MCF 10A (cell line): ENCODE data around the gene ITGB5. TPM values are rescaled to one million over a fixed set of nuclear protein-coding genes. Genes with fewer than 3 reads are reported as not detected.

ENCODE experiments used
- BruUV-seq: library from RNA; stranded (reverse); fragments of 400-500 nt; replicated peaks from 2 replicates; lab custom pipeline; 2021; lab: Mats Ljungman, UMichigan
- CTCF ChIA-PET: fragments of 300-600 bp; sonication (Branson Sonifier 250); formaldehyde crosslinking; extraction: SDS; loops from one replicate; lab custom pipeline; 2021; ENCODE audit warnings: antibody characterized with exemption, inconsistent platforms; lab: Yijun Ruan, JAX
- POLR2A ChIA-PET: fragments of 300-600, 350-650 bp; sonication (Branson Sonifier 250); formaldehyde crosslinking; extraction: SDS; loops from one replicate; lab custom pipeline; 2020; ENCODE audit warnings: antibody characterized with exemption, inconsistent platforms; lab: Yijun Ruan, JAX
- DNase-seq: peaks from one replicate; pipeline ENCODE4 v3.0.0-alpha.2; 2018; ENCODE audit not compliant: unreplicated experiment
- H3K27ac Mint-ChIP-seq: one replicate; pipeline ENCODE4 v1.8.0; 2022; ENCODE audit warnings: mild to moderate bottlenecking, low read depth, mixed read lengths; ENCODE audit not compliant: unreplicated experiment
- H3K27me3 Mint-ChIP-seq: one replicate; pipeline ENCODE4 v1.8.0; 2022; ENCODE audit warnings: mixed read lengths; ENCODE audit not compliant: insufficient read depth, unreplicated experiment
- H3K36me3 Mint-ChIP-seq: one replicate; pipeline ENCODE4 v1.8.0; 2022; ENCODE audit warnings: mild to moderate bottlenecking, moderate library complexity, mixed read lengths; ENCODE audit not compliant: insufficient read depth, unreplicated experiment
- H3K4me1 Mint-ChIP-seq: one replicate; pipeline ENCODE4 v1.8.0; 2022; ENCODE audit warnings: mixed read lengths; ENCODE audit not compliant: insufficient read depth, unreplicated experiment
- H3K4me3 Mint-ChIP-seq: one replicate; pipeline ENCODE4 v1.8.0; 2022; ENCODE audit warnings: mild to moderate bottlenecking, moderate library complexity, mixed read lengths; ENCODE audit not compliant: unreplicated experiment
- H3K9me3 Mint-ChIP-seq: one replicate; pipeline ENCODE4 v1.8.0; 2022; ENCODE audit warnings: mixed read lengths; ENCODE audit not compliant: unreplicated experiment
- CTCF ChIP-seq: fragments of 200-600 bp; IDR thresholded peaks from one replicate; pipeline ENCODE4 v1.8.0; 2022; ENCODE audit warnings: antibody characterized with exemption, mild to moderate bottlenecking; ENCODE audit not compliant: unreplicated experiment
- intact Hi-C: fragments of 100-400 bp; cut with micrococcal nuclease; formaldehyde crosslinking; loops from 2 replicates; pipeline ENCODE4 v1.14.1; 2022
- total RNA-seq: library from RNA; stranded (reverse); gene quantifications from 2 replicates; pipeline ENCODE4 v1.2.3, GENCODE V29; 2022

Gene ITGB5
- total RNA-seq, 1 experiment from 2014 or later: 101 TPM

DNA sequence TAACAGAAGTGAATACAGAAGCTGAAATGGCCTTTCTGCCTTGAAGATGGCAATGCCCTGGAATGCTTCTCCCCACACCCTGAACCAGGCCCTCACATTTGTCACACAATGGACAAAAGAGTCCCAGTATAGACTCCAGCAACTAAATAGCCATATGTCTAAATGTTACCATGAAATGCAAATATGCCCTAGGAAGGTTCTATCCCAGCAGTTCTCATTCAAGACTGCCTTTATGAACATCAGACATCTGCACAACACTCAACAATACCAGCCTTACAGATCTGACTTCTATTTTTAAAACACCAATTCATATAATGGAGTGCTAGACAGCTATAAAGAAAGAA, 7.9 kb downstream of the ITGB5 start:
- ChIA-PET POLR2A (interaction anchor here (1.0 to 1.9 kb wide), 6 partner anchors 11 to 52 kb away, joined by 3 to 7 read pairs (median 4); no protein-coding TSS in a partner anchor), CTCF (interaction anchor here (0.7 to 1.3 kb wide), 4 partner anchors 34 to 148 kb away, joined by 3 to 5 read pairs (median 4); no protein-coding TSS in a partner anchor)
- Mint-ChIP-seq H3K4me3 (peak overlapping the region; percentile 32), H3K27me3 (no peaks in the 10 kb centered on the region), H3K36me3 (no peaks in the 10 kb centered on the region), H3K9me3 (no peaks in the 10 kb centered on the region), H3K27ac (peak overlapping the region; percentile 2), H3K4me1 (peaks cover 42% of the 10 kb centered on the region)
- TF ChIP-seq CTCF: no peak
- TSS peak; percentile 42 for BruUV-seq
- intact Hi-C loops: loop anchor here (2.0 to 5.0 kb wide), 2 partner anchors 19 to 42 kb away; no protein-coding TSS in a partner anchor
- no peak for DNase-seq

DNA sequence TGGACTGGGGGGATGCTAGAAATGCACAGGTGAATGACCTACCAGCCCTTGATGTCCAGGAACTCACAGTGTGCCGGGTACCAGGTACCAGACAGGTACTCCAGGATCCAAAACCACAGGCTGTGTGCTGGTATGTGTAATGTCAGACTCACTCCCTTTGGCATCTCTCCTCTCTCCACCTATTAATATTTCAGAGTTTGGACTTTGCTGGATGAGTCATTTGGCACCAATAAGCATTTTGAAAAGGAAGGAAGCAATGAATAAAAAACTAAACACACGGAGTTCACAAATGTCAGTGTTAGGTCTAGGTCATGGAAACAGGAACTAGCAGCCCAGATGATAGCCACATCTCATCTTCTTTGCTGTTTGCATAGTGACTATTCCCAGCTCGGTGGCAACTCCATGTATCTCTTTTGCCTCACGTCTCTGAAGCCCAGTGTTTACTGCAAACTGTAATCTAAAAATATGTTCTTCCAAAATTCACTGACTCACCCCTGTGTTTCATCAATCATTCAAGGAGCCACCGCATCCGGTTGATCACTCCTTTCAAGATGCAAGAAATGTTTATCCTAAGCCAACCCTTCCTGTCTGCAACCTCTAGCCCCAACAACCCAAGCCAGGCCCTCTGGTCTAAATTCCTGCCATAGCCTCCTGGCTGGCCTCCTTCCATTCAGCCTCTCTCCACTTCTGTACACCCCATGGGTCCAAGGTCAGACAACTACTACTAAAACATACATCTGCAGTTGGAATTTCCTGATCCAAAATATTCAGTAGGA, 8.4 kb downstream of the ITGB5 start:
- ChIA-PET CTCF (interaction anchor here (0.6 to 1.5 kb wide), 8 partner anchors 8 to 317 kb away, joined by 3 to 7 read pairs (median 4); partner anchors contain the start of gene ITGB5), POLR2A (interaction anchor here (1.0 to 1.9 kb wide), 6 partner anchors 12 to 52 kb away, joined by 4 to 7 read pairs (median 4); no protein-coding TSS in a partner anchor)
- Mint-ChIP-seq H3K4me1 (peaks cover 36% of the 10 kb centered on the region), H3K9me3 (no peaks in the 10 kb centered on the region), H3K27me3 (no peaks in the 10 kb centered on the region), H3K4me3 (peak overlapping the region; percentile 32), H3K36me3 (no peaks in the 10 kb centered on the region), H3K27ac (peak overlapping the region; percentile 2)
- intact Hi-C loops: loop anchor here (2.0 to 5.0 kb wide), 2 partner anchors 18 to 41 kb away; no protein-coding TSS in a partner anchor
- no TSS peak for BruUV-seq
- DNase-seq: peak; percentile 94
- TF ChIP-seq CTCF: no peak

DNA sequence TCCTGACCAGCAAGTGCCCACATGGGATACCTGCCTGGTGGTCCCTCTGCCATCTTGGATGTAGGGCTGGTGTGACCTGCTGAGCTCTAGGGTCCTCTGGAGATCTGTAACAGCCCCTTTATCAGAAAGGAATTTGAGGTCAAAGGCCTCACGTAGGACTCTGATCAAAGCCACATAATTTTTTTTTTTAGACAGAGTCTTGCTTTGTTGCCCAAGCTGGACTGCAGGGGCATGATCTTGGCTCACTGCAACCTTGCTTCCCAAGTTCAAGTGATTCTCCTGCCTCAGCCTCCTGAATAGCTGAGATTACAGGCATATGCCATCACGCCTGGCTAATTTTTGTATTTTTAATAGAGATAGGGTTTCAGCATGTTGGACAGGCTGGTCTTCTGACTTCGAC, 9.5 kb downstream of the ITGB5 start:
- Mint-ChIP-seq H3K9me3 (no peaks in the 10 kb centered on the region), H3K27me3 (no peaks in the 10 kb centered on the region), H3K27ac (no peak overlapping the region), H3K4me3 (no peak overlapping the region), H3K36me3 (no peaks in the 10 kb centered on the region), H3K4me1 (peaks cover 32% of the 10 kb centered on the region)
- ChIA-PET POLR2A (interaction anchor here (0.7 to 1.9 kb wide), 4 partner anchors 9 to 865 kb away, joined by 3 to 5 read pairs (median 4); partner anchors contain the start of gene ITGB5), CTCF (interaction anchor here (0.6 to 1.5 kb wide), 7 partner anchors 7 to 92 kb away, joined by 3 to 7 read pairs (median 3); partner anchors contain the start of gene ITGB5)
- no peak for DNase-seq
- no peak for TF ChIP-seq CTCF
- intact Hi-C loops: loop anchor here (2.0 to 5.0 kb wide), 2 partner anchors 17 to 40 kb away; no protein-coding TSS in a partner anchor
- BruUV-seq: no TSS peak

DNA sequence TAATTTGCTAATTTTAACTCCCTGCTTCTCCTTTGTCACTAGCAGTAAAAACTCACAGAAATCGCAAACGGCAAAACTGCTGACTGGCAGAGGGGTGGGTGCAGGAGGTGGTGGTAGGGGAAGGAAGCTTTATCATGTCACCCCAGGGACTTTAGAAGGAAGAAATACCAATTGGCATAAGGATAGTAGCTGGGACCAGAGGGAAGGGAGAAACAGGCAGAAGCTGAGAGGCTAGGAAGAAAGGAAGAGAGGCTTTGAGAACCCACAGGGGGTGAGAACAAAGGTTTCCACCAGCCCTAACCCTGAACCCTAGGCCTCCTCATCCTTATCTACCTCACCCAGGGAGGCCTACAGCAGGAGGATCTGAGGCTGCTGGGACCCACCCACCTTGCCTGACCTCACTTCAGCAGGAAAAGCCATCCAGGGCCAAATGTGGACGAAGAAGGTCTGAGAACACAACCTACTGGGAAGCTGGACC, 10.7 kb downstream of the ITGB5 start:
- Mint-ChIP-seq H3K27ac (peak overlapping the region; percentile 44), H3K9me3 (no peaks in the 10 kb centered on the region), H3K4me1 (peaks cover 24% of the 10 kb centered on the region), H3K27me3 (no peaks in the 10 kb centered on the region), H3K36me3 (peaks cover 10% of the 10 kb centered on the region), H3K4me3 (no peak overlapping the region)
- TF ChIP-seq CTCF: no peak
- ChIA-PET POLR2A (interaction anchor here (1.5 kb wide), 1 partner anchor 10 kb away, joined by 4 read pairs; the partner anchor contains the start of gene ITGB5), CTCF (interaction anchor here (1.5 kb wide), 2 partner anchors 25 to 91 kb away, joined by 3 to 6 read pairs; no protein-coding TSS in a partner anchor)
- DNase-seq: no peak
- intact Hi-C loops: loop anchor here (5.0 kb wide), 1 partner anchor 39 kb away; no protein-coding TSS in a partner anchor
- BruUV-seq: no TSS peak
